ENCODE results near the gene JAK3.

- TF ChIP-seq, protein P1, sequence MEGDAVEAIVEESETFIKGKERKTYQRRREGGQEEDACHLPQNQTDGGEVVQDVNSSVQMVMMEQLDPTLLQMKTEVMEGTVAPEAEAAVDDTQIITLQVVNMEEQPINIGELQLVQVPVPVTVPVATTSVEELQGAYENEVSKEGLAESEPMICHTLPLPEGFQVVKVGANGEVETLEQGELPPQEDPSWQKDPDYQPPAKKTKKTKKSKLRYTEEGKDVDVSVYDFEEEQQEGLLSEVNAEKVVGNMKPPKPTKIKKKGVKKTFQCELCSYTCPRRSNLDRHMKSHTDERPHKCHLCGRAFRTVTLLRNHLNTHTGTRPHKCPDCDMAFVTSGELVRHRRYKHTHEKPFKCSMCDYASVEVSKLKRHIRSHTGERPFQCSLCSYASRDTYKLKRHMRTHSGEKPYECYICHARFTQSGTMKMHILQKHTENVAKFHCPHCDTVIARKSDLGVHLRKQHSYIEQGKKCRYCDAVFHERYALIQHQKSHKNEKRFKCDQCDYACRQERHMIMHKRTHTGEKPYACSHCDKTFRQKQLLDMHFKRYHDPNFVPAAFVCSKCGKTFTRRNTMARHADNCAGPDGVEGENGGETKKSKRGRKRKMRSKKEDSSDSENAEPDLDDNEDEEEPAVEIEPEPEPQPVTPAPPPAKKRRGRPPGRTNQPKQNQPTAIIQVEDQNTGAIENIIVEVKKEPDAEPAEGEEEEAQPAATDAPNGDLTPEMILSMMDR (conservative IDR thresholded peaks at IDR 0.05 in 1 of 2, IDR thresholded peaks at IDR 0.05 in 1 of 2; ENCODE audit: low read depth in 1 of 2, low read length in 2 of 2), result no peak
- TF ChIP-seq EZH2 (IDR thresholded peaks at IDR 0.05; ENCODE audit: low read length, missing control alignments), result no peak
Measured at GRCh38 chr19:17831419-17831888, 16.3 kb downstream of the JAK3 start.
